ENCODE data around the gene GJB5.
A peak's percentile ranks its signal among the peaks of the same experiment; 100 is the strongest.

GJB5 gene

GRCh38 chr1:34739613-34740012 is 15.2 kb upstream of the GJB5 start:
- Histone ChIP-seq H3K9me2 (replicated peaks; ENCODE audit: low read depth, low read length) (no peaks in the 10 kb centered on the region), H3K36me3 (ENCODE audit: insufficient read depth, low read length) (no peaks in the 10 kb centered on the region), H3K27me3 (ENCODE audit: insufficient read depth, low read length, poor library complexity, severe bottlenecking) (no peaks in the 10 kb centered on the region), H4K20me1 (ENCODE audit: insufficient read depth, low read length, poor library complexity, severe bottlenecking) (no peaks in the 10 kb centered on the region), H3K4me3 (ENCODE audit: low read length, poor library complexity, severe bottlenecking) (no peak overlapping the region), H3K9ac (ENCODE audit: low read depth, low read length, poor library complexity, severe bottlenecking) (no peak overlapping the region), H3K79me2 (ENCODE audit: insufficient read depth, low read length) (no peaks in the 10 kb centered on the region), H3K4me2 (ENCODE audit: low read depth, low read length, poor library complexity, severe bottlenecking) (no peak overlapping the region), H3K4me1 (ENCODE audit: insufficient read depth, low read length, poor library complexity, severe bottlenecking) (no peaks in the 10 kb centered on the region), H3K9me3 (ENCODE audit: insufficient read depth, low read depth, low read length) (no peaks in the 10 kb centered on the region), H3F3A (ENCODE audit: low read depth) (no peaks in the 10 kb centered on the region), H2AFZ (ENCODE audit: low read length) (no peak overlapping the region; the same call in 1 of the 2 replicates)
- TF ChIP-seq EZH2phosphoT487 (IDR thresholded peaks at IDR 0.05; ENCODE audit: borderline replicate concordance) = no peak
- TF ChIP-seq CTCF (conservative IDR thresholded peaks at IDR 0.05; ENCODE audit: low read length) = no peak

- Histone ChIP-seq H3K36me3 (ENCODE audit: insufficient read depth, low read length) (no peaks in the 10 kb centered on the region), H3F3A (ENCODE audit: low read depth) (no peaks in the 10 kb centered on the region), H4K20me1 (ENCODE audit: insufficient read depth, low read length, poor library complexity, severe bottlenecking) (no peaks in the 10 kb centered on the region)
These were observed 14.5 kb upstream of the GJB5 start for GRCh38 chr1:34740161-34740868.

GRCh38 chr1:34742667-34743270 is 12.1 kb upstream of the GJB5 start:
- TF ChIP-seq EZH2phosphoT487 (IDR thresholded peaks at IDR 0.05; ENCODE audit: borderline replicate concordance) (no peak), CTCF (conservative IDR thresholded peaks at IDR 0.05; ENCODE audit: low read length) (peak; percentile 90)
- H2AFZ ChIP-seq (ENCODE audit: low read length) = peak overlapping the region; percentile 50; the same call in 1 of the 2 replicates
- no peaks in the 10 kb centered on the region for H3K27me3 ChIP-seq (ENCODE audit: insufficient read depth, low read length, poor library complexity, severe bottlenecking)

More at GRCh38 chr1:34740161-34740868, 14.5 kb upstream of the GJB5 start:
- no peaks in the 10 kb centered on the region for H3K9me3 ChIP-seq (ENCODE audit: insufficient read depth, low read depth, low read length)
- TF ChIP-seq EZH2phosphoT487 (IDR thresholded peaks at IDR 0.05; ENCODE audit: borderline replicate concordance) = no peak
- no peak for TF ChIP-seq CTCF (conservative IDR thresholded peaks at IDR 0.05; ENCODE audit: low read length)
- H2AFZ ChIP-seq (ENCODE audit: low read length) = no peak overlapping the region
- H3K4me3 ChIP-seq (ENCODE audit: low read length, poor library complexity, severe bottlenecking) = no peak overlapping the region
- no peaks in the 10 kb centered on the region for H3K79me2 ChIP-seq (ENCODE audit: insufficient read depth, low read length)
- no peak overlapping the region for H3K4me2 ChIP-seq (ENCODE audit: low read depth, low read length, poor library complexity, severe bottlenecking)
- no peaks in the 10 kb centered on the region for H3K4me1 ChIP-seq (ENCODE audit: insufficient read depth, low read length, poor library complexity, severe bottlenecking)
- H3K9me2 ChIP-seq (replicated peaks; ENCODE audit: low read depth, low read length) = no peaks in the 10 kb centered on the region
- no peaks in the 10 kb centered on the region for H3K27me3 ChIP-seq (ENCODE audit: insufficient read depth, low read length, poor library complexity, severe bottlenecking)
- H3K9ac ChIP-seq (ENCODE audit: low read depth, low read length, poor library complexity, severe bottlenecking) = no peak overlapping the region

More at GRCh38 chr1:34742667-34743270, 12.1 kb upstream of the GJB5 start:
- no peak overlapping the region for H3K4me2 ChIP-seq (ENCODE audit: low read depth, low read length, poor library complexity, severe bottlenecking)
- no peaks in the 10 kb centered on the region for H3K9me2 ChIP-seq (replicated peaks; ENCODE audit: low read depth, low read length)
- no peaks in the 10 kb centered on the region for H3F3A ChIP-seq (ENCODE audit: low read depth)
- no peaks in the 10 kb centered on the region for H3K36me3 ChIP-seq (ENCODE audit: insufficient read depth, low read length)
- no peak overlapping the region for H3K4me3 ChIP-seq (ENCODE audit: low read length, poor library complexity, severe bottlenecking)
- no peak overlapping the region for H3K9ac ChIP-seq (ENCODE audit: low read depth, low read length, poor library complexity, severe bottlenecking)
- H3K79me2 ChIP-seq (ENCODE audit: insufficient read depth, low read length) = no peaks in the 10 kb centered on the region
- H3K9me3 ChIP-seq (ENCODE audit: insufficient read depth, low read depth, low read length) = no peaks in the 10 kb centered on the region
- no peaks in the 10 kb centered on the region for H4K20me1 ChIP-seq (ENCODE audit: insufficient read depth, low read length, poor library complexity, severe bottlenecking)
- no peaks in the 10 kb centered on the region for H3K4me1 ChIP-seq (ENCODE audit: insufficient read depth, low read length, poor library complexity, severe bottlenecking)
